ENCODE measurements around the gene DEF6.

DNA sequence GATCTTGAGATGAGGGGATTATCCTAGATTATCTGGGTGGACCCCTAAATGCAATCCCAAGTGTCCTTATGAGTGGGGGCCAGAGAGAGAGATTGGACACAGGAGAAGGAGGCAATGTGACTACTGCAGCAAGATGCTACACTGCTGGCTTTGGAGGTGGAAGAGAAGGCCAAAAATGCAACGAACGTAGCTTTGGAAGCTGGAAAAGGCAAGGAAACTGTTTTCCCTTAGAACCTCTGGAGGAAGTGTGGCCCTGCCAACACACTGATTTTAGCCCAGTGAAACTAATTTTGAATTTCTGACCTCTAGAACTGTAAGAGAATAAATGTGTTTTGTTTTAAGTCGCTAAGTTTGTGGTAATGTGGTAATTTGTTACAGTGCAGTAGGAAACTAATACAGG, 60.5 kb downstream of the DEF6 start:
- TF ChIP-seq, protein P1, sequence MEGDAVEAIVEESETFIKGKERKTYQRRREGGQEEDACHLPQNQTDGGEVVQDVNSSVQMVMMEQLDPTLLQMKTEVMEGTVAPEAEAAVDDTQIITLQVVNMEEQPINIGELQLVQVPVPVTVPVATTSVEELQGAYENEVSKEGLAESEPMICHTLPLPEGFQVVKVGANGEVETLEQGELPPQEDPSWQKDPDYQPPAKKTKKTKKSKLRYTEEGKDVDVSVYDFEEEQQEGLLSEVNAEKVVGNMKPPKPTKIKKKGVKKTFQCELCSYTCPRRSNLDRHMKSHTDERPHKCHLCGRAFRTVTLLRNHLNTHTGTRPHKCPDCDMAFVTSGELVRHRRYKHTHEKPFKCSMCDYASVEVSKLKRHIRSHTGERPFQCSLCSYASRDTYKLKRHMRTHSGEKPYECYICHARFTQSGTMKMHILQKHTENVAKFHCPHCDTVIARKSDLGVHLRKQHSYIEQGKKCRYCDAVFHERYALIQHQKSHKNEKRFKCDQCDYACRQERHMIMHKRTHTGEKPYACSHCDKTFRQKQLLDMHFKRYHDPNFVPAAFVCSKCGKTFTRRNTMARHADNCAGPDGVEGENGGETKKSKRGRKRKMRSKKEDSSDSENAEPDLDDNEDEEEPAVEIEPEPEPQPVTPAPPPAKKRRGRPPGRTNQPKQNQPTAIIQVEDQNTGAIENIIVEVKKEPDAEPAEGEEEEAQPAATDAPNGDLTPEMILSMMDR (IDR thresholded peaks at IDR 0.05), result no peak
- TF ChIP-seq POLR2A (IDR thresholded peaks at IDR 0.05), result no peak

Data from heart left ventricle (tissue), 13 donors.